ENCODE data around the gene ACBD4. TPM values are rescaled to one million over a fixed set of nuclear protein-coding genes. Genes with fewer than 3 reads are reported as not detected.
A peak's percentile ranks its signal among the peaks of the same experiment; 100 is the strongest.

ACBD4 gene
- total and polyA plus RNA-seq, 2 of the 13 experiments (the other 11 are each of a cell fraction or from before 2014, with no cell fraction given) = 16.1 to 26.9 TPM

DNA sequence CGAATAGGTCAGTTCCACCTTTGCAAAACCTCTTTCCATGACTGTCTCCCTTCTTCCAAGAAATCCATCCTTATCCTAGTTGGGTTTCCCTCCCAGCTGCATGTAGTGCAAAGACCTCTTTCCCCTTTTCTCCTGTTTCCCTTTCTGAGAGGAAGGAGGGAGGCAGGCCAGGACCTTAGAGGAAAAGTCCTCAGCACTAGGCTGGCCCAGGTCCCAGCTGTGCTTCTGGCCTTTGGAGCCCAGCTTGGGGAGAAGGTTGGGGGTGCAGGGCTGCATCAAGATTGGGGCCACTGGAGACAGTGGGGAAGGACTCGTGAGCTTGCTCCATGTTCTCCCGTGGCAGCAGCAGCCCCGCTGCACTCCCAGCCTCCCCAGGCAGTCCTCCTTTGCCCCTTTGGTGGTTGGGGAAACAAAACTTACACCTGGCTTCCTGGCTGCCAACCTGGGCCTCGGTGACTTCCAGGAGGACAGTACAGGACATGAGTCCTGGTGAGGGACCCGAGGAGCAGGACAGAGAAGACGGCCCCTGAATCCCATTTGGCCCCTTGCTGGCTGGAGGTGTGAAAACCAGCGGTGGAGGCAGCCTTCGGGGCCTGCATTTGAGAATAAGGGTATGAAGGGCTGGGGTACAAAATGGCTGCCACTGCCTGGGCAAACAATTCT lies 26.7 kb downstream of the ACBD4 start (continued):
- TF ChIP-seq, protein P1, sequence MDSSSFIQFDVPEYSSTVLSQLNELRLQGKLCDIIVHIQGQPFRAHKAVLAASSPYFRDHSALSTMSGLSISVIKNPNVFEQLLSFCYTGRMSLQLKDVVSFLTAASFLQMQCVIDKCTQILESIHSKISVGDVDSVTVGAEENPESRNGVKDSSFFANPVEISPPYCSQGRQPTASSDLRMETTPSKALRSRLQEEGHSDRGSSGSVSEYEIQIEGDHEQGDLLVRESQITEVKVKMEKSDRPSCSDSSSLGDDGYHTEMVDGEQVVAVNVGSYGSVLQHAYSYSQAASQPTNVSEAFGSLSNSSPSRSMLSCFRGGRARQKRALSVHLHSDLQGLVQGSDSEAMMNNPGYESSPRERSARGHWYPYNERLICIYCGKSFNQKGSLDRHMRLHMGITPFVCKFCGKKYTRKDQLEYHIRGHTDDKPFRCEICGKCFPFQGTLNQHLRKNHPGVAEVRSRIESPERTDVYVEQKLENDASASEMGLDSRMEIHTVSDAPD (CRISPR knock-in tag; IDR thresholded peaks at IDR 0.05) = no peak
- TF ChIP-seq FIP1L1 (IDR thresholded peaks at IDR 0.05; ENCODE audit: borderline replicate concordance, insufficient read depth, low read depth, low read length) = no peak
- no peak for TF ChIP-seq NR3C1 (CRISPR knock-in tag; IDR thresholded peaks at IDR 0.05)
- TF ChIP-seq, protein P2, sequence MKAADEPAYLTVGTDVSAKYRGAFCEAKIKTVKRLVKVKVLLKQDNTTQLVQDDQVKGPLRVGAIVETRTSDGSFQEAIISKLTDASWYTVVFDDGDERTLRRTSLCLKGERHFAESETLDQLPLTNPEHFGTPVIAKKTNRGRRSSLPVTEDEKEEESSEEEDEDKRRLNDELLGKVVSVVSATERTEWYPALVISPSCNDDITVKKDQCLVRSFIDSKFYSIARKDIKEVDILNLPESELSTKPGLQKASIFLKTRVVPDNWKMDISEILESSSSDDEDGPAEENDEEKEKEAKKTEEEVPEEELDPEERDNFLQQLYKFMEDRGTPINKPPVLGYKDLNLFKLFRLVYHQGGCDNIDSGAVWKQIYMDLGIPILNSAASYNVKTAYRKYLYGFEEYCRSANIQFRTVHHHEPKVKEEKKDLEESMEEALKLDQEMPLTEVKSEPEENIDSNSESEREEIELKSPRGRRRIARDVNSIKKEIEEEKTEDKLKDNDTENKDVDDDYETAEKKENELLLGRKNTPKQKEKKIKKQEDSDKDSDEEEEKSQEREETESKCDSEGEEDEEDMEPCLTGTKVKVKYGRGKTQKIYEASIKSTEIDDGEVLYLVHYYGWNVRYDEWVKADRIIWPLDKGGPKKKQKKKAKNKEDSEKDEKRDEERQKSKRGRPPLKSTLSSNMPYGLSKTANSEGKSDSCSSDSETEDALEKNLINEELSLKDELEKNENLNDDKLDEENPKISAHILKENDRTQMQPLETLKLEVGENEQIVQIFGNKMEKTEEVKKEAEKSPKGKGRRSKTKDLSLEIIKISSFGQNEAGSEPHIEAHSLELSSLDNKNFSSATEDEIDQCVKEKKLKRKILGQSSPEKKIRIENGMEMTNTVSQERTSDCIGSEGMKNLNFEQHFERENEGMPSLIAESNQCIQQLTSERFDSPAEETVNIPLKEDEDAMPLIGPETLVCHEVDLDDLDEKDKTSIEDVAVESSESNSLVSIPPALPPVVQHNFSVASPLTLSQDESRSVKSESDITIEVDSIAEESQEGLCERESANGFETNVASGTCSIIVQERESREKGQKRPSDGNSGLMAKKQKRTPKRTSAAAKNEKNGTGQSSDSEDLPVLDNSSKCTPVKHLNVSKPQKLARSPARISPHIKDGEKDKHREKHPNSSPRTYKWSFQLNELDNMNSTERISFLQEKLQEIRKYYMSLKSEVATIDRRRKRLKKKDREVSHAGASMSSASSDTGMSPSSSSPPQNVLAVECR (CRISPR knock-in tag; IDR thresholded peaks at IDR 0.05; ENCODE audit: borderline replicate concordance) = no peak; the same call in 1 of the 2 replicates
- TF ChIP-seq, protein P3, sequence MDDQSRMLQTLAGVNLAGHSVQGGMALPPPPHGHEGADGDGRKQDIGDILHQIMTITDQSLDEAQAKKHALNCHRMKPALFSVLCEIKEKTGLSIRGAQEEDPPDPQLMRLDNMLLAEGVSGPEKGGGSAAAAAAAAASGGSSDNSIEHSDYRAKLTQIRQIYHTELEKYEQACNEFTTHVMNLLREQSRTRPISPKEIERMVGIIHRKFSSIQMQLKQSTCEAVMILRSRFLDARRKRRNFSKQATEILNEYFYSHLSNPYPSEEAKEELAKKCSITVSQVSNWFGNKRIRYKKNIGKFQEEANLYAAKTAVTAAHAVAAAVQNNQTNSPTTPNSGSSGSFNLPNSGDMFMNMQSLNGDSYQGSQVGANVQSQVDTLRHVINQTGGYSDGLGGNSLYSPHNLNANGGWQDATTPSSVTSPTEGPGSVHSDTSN (CRISPR knock-in tag; IDR thresholded peaks at IDR 0.05; ENCODE audit: borderline replicate concordance) = no peak
- peak; percentile 13; the same call in 1 of the 2 replicates for TF ChIP-seq NKX3-1 (CRISPR knock-in tag; IDR thresholded peaks at IDR 0.05)
- no peak for TF ChIP-seq KDM5A (IDR thresholded peaks at IDR 0.05; ENCODE audit: borderline replicate concordance, low read length)
- no peak for TF ChIP-seq ZNF24 (IDR thresholded peaks at IDR 0.05)
- TF ChIP-seq NFRKB (IDR thresholded peaks at IDR 0.05) = no peak
- TF ChIP-seq, protein P4, sequence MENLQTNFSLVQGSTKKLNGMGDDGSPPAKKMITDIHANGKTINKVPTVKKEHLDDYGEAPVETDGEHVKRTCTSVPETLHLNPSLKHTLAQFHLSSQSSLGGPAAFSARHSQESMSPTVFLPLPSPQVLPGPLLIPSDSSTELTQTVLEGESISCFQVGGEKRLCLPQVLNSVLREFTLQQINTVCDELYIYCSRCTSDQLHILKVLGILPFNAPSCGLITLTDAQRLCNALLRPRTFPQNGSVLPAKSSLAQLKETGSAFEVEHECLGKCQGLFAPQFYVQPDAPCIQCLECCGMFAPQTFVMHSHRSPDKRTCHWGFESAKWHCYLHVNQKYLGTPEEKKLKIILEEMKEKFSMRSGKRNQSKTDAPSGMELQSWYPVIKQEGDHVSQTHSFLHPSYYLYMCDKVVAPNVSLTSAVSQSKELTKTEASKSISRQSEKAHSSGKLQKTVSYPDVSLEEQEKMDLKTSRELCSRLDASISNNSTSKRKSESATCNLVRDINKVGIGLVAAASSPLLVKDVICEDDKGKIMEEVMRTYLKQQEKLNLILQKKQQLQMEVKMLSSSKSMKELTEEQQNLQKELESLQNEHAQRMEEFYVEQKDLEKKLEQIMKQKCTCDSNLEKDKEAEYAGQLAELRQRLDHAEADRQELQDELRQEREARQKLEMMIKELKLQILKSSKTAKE (CRISPR knock-in tag; IDR thresholded peaks at IDR 0.05; ENCODE audit: borderline replicate concordance) = no peak
- TF ChIP-seq, protein P5, sequence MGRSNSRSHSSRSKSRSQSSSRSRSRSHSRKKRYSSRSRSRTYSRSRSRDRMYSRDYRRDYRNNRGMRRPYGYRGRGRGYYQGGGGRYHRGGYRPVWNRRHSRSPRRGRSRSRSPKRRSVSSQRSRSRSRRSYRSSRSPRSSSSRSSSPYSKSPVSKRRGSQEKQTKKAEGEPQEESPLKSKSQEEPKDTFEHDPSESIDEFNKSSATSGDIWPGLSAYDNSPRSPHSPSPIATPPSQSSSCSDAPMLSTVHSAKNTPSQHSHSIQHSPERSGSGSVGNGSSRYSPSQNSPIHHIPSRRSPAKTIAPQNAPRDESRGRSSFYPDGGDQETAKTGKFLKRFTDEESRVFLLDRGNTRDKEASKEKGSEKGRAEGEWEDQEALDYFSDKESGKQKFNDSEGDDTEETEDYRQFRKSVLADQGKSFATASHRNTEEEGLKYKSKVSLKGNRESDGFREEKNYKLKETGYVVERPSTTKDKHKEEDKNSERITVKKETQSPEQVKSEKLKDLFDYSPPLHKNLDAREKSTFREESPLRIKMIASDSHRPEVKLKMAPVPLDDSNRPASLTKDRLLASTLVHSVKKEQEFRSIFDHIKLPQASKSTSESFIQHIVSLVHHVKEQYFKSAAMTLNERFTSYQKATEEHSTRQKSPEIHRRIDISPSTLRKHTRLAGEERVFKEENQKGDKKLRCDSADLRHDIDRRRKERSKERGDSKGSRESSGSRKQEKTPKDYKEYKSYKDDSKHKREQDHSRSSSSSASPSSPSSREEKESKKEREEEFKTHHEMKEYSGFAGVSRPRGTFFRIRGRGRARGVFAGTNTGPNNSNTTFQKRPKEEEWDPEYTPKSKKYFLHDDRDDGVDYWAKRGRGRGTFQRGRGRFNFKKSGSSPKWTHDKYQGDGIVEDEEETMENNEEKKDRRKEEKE (IDR thresholded peaks at IDR 0.05) = no peak
- TF ChIP-seq TEAD3 (CRISPR knock-in tag; optimal IDR thresholded peaks at IDR 0.05; ENCODE audit: borderline replicate concordance) = peak; percentile 48
- TF ChIP-seq, protein P6, sequence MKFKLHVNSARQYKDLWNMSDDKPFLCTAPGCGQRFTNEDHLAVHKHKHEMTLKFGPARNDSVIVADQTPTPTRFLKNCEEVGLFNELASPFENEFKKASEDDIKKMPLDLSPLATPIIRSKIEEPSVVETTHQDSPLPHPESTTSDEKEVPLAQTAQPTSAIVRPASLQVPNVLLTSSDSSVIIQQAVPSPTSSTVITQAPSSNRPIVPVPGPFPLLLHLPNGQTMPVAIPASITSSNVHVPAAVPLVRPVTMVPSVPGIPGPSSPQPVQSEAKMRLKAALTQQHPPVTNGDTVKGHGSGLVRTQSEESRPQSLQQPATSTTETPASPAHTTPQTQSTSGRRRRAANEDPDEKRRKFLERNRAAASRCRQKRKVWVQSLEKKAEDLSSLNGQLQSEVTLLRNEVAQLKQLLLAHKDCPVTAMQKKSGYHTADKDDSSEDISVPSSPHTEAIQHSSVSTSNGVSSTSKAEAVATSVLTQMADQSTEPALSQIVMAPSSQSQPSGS (CRISPR knock-in tag; IDR thresholded peaks at IDR 0.05) = no peak
- TF ChIP-seq ARHGAP35 (CRISPR knock-in tag; IDR thresholded peaks at IDR 0.05; ENCODE audit: borderline replicate concordance) = no peak
